Progenitor cell of endocrine pancreas (in vitro differentiated cells): Measurements from ENCODE around the gene FMN1. TPM values are rescaled to one million over a fixed set of nuclear protein-coding genes. Genes with fewer than 3 reads are reported as not detected.

Experiments
- DNase-seq: peaks from one replicate; pipeline ENCODE4 v3.0.0; 2021; ENCODE audit warnings: low spot score; ENCODE audit not compliant: unreplicated experiment
- H3K27ac Mint-ChIP-seq: 2 replicates; pipeline ENCODE4 v1.8.0; 2021; ENCODE audit warnings: mild to moderate bottlenecking, moderate library complexity, mixed read lengths
- H3K27me3 Mint-ChIP-seq: 2 replicates; pipeline ENCODE4 v1.8.0; 2021; ENCODE audit warnings: mixed read lengths
- H3K36me3 Mint-ChIP-seq: 2 replicates; pipeline ENCODE4 v1.8.0; 2022; ENCODE audit warnings: mixed read lengths; ENCODE audit not compliant: insufficient read depth
- H3K4me1 Mint-ChIP-seq: 2 replicates; pipeline ENCODE4 v1.8.0; 2021; ENCODE audit warnings: low read depth, mixed read lengths
- H3K4me3 Mint-ChIP-seq: 2 replicates; pipeline ENCODE4 v1.8.0; 2021; ENCODE audit warnings: low read depth, mild to moderate bottlenecking, moderate library complexity, mixed read lengths
- H3K9me3 Mint-ChIP-seq: 2 replicates; pipeline ENCODE4 v1.8.0; 2021; ENCODE audit warnings: low read depth, mixed read lengths
- CTCF ChIP-seq: fragments of 200-600 bp; sonication (generic); IDR thresholded peaks from one replicate; pipeline ENCODE4 v1.5.0; 2021; ENCODE audit warnings: antibody characterized with exemption, mild to moderate bottlenecking; ENCODE audit not compliant: unreplicated experiment
- total RNA-seq: library from RNA; stranded (reverse); gene quantifications from 2 replicates; pipeline ENCODE4 v1.2.1, GENCODE V29; 2021

FMN1 gene
- total RNA-seq, 1 donor from 2014 or later: 0.41 TPM

GRCh38 chr15:32994810-32995424, 199.6 kb downstream of the FMN1 start:
- Mint-ChIP-seq H3K4me1 (no peaks in the 10 kb centered on the region), H3K4me3 (no peak overlapping the region), H3K9me3 (peaks cover 2% of the 10 kb centered on the region), H3K36me3 (no peaks in the 10 kb centered on the region), H3K27ac (no peak overlapping the region), H3K27me3 (peaks cover 3% of the 10 kb centered on the region)
- DNase-seq: no peak
- TF ChIP-seq CTCF: peak; percentile 72

GRCh38 chr15:32993285-32993684, 201.2 kb downstream of the FMN1 start:
- TF ChIP-seq CTCF: peak; percentile 31
- Mint-ChIP-seq H3K4me1 (no peaks in the 10 kb centered on the region), H3K27ac (no peak overlapping the region), H3K9me3 (no peaks in the 10 kb centered on the region), H3K27me3 (peaks cover 3% of the 10 kb centered on the region), H3K4me3 (no peak overlapping the region), H3K36me3 (no peaks in the 10 kb centered on the region)
- DNase-seq: no peak

- Mint-ChIP-seq H3K27ac (no peak overlapping the region), H3K4me1 (no peaks in the 10 kb centered on the region), H3K27me3 (no peaks in the 10 kb centered on the region), H3K4me3 (no peak overlapping the region), H3K9me3 (no peaks in the 10 kb centered on the region), H3K36me3 (no peaks in the 10 kb centered on the region)
- DNase-seq: no peak
- TF ChIP-seq CTCF: no peak
Observed at GRCh38 chr15:32991619-32992111, 202.8 kb downstream of the FMN1 start.

- DNase-seq: no peak
- no peaks in the 10 kb centered on the region for H3K36me3 Mint-ChIP-seq
- no peak overlapping the region for H3K4me3 Mint-ChIP-seq
- no peak for TF ChIP-seq CTCF
- no peak overlapping the region for H3K27ac Mint-ChIP-seq
- no peaks in the 10 kb centered on the region for H3K4me1 Mint-ChIP-seq
- H3K27me3 Mint-ChIP-seq: no peaks in the 10 kb centered on the region
- no peaks in the 10 kb centered on the region for H3K9me3 Mint-ChIP-seq
Observed at GRCh38 chr15:32990071-32990470, 204.4 kb downstream of the FMN1 start.

- no peaks in the 10 kb centered on the region for H3K27me3 Mint-ChIP-seq
- no peak for TF ChIP-seq CTCF
- no peak overlapping the region for H3K4me3 Mint-ChIP-seq
- no peaks in the 10 kb centered on the region for H3K4me1 Mint-ChIP-seq
- no peak overlapping the region for H3K27ac Mint-ChIP-seq
- H3K36me3 Mint-ChIP-seq: no peaks in the 10 kb centered on the region
- DNase-seq: no peak
- no peaks in the 10 kb centered on the region for H3K9me3 Mint-ChIP-seq
Observed at GRCh38 chr15:32987067-32987466, 207.4 kb downstream of the FMN1 start.
